HG02588 (cell line): ENCODE measurements around the gene IQSEC1.
A peak's percentile ranks its signal among the peaks of the same experiment; 100 is the strongest.

Experiments used
- ATAC-seq: cut with Tn5 transposase; IDR thresholded peaks from one replicate; pipeline ENCODE4 v1.9.1; 2021; ENCODE audit warnings: mild to moderate bottlenecking, moderate library complexity; ENCODE audit not compliant: unreplicated experiment

IQSEC1 gene

GRCh38 chr3:13087320-13087990 is 14.2 kb upstream of the IQSEC1 start:
- ATAC-seq = no peak

DNA sequence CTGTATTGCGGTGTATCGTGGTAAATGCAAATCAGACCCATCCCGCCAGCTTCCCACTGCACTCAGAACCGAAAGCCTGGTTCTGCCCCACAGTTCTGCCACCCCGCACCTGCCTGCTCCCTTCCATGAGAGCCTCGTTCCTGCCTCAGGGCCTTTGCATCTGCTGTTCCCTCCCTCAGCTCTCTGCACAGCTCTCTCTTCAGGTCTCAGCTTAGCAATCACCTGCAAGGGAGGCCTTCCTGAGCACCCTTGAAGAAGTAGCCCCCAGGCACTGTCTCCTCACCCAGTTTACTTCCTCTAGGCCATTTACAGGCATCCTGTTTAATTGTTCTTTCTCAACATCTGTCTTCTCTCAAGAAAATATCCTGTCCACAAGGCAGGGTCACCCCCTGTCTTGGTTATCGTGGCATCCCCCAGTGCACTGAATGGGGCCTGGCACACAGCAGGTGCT is 13.3 kb upstream of the IQSEC1 start:
- no peak for ATAC-seq

DNA sequence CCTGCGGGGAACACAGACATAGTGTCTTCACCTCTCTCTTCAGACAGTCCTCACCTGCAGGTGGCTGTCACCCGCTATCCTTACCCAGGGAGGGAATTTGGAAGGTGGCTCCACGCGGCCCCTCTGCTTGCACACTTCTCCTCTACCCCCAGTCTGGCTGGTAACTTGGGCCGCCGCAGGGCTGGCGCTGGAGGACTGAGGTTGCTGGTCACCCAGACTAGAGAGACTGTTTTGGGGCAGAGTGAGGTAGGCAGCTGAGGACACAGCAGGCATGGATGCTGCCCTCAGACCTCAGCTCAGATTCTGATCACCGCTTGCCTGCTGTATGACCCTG is 12.6 kb upstream of the IQSEC1 start:
- ATAC-seq = no peak

- ATAC-seq = no peak
These were observed 12.0 kb upstream of the IQSEC1 start for GRCh38 chr3:13085081-13085845.

- no peak for ATAC-seq
These were observed 10.7 kb upstream of the IQSEC1 start for GRCh38 chr3:13083898-13084297.

DNA sequence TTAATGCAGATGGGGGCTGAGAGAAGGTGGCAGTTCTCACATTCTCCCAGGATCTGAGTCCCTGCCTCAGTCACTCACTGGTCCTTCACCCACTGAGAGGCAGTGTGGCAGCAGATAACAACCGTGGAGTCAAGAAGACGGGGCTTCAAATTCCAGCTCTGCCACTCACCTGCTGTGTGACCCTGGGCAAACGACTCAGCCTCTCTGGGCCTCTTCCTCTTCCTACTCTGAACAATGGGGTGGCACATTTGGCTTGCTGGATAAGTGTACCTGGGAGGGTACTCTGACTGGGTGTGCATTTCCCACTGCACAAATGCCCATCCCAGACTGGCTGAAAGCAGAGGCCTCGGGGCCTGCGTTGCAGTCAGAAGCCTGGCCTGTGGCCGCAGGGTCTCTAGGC is 10.0 kb upstream of the IQSEC1 start:
- ATAC-seq = no peak

DNA sequence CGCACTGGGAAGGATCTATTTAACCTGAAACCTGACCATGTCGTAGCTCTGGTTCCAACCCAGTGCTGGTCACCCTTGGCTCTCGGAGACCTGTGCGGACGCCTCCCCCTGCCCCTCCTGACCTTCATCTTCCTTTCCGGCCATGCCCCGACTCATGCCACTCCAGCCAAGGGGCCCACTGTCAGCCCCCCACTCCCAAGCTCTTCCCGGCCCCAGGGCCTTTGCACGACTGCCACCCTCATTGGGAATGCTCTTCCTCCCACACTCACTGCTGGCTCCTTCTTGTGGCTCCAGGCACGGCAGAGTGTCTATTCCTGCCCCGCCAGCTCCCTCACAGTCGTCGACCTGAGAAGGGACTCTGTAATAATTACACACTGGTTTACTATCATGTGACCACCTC is 9.4 kb upstream of the IQSEC1 start:
- ATAC-seq = no peak

- ATAC-seq = no peak
These were observed 8.6 kb upstream of the IQSEC1 start for GRCh38 chr3:13081603-13082360.

- no peak for ATAC-seq
These were observed 7.4 kb upstream of the IQSEC1 start for GRCh38 chr3:13080591-13080990.

GRCh38 chr3:13080026-13080425 is 6.8 kb upstream of the IQSEC1 start:
- ATAC-seq = no peak

DNA sequence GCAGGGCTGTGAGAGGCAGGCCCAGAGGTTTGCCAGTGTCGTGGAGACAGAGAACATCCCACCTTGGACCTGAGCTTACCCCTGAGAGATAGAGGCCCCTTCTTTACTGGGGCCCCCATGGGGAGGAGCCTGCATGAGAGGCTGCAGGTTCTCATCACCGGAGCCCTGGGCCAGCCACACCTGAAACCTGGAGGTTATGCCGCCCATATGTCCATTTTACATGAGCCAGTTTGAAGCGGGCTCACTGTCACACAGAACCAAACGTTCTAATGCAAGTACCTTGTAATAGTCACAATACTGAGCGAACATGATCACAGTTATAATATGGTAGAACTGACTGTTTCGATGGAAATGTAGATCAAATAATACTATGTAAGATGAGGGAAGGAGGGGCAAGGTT is 6.3 kb upstream of the IQSEC1 start:
- ATAC-seq = no peak

- no peak for ATAC-seq
These were observed 5.8 kb upstream of the IQSEC1 start for GRCh38 chr3:13079051-13079450.

- ATAC-seq = no peak
These were observed 5.1 kb upstream of the IQSEC1 start for GRCh38 chr3:13078163-13078905.

DNA sequence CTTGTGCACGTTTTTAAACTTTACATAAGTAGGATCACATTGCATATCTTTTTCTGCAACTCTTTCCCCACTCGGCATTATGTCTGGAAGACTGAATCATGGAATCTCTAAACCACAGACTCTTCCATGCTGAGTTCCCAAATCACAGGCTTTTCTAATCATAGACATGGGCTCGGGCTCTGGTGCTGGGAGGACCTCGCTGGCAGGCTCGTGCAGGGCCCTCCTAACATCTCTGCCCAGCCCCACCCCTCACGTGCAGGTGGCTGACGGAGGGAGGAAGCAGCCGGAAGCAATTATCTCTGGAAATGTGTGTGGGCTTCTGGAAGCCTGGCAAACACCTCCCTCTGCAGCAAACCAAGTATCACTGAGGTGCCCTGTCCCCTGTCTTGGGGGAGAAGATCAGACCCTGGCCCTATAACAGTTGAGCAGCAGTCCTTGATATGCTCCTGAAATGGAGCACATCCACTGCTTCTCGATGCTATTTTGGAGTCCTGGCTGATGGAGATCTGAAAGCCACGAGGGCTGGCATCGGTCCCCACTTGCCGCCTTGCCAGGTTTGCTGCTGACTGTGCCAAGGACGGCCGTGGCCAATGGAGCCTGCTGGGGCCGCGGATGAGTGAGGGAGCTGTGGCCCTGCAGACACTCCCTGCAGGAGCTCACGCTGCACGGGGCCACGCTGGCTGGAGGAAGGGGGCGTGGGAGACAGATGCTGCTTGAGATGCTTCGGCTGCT is 4.4 kb upstream of the IQSEC1 start:
- ATAC-seq = no peak

- ATAC-seq = no peak
These were observed 2.9 kb upstream of the IQSEC1 start for GRCh38 chr3:13075986-13076654.

DNA sequence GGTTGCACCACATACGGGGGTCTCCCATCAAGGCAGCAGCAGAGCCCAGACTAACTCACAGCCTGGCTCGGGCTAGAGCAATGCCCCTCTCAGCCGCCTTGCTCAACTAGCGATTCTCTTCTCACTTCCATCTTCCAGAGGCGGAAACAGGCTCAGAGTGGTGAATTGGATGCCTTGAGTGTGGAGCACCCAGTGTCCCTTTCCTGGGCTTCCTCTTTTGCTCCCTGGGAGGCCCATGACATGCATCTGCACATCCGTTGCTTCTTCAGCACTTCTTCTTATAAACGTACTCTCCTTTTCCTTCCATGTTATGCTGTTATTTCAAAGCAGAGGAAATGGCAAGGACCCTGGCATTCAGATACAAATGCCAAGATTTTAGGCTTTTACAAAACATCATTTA is 2.1 kb upstream of the IQSEC1 start:
- ATAC-seq = no peak

GRCh38 chr3:13074006-13074375 is 762 bp upstream of the IQSEC1 start:
- ATAC-seq = no peak

DNA sequence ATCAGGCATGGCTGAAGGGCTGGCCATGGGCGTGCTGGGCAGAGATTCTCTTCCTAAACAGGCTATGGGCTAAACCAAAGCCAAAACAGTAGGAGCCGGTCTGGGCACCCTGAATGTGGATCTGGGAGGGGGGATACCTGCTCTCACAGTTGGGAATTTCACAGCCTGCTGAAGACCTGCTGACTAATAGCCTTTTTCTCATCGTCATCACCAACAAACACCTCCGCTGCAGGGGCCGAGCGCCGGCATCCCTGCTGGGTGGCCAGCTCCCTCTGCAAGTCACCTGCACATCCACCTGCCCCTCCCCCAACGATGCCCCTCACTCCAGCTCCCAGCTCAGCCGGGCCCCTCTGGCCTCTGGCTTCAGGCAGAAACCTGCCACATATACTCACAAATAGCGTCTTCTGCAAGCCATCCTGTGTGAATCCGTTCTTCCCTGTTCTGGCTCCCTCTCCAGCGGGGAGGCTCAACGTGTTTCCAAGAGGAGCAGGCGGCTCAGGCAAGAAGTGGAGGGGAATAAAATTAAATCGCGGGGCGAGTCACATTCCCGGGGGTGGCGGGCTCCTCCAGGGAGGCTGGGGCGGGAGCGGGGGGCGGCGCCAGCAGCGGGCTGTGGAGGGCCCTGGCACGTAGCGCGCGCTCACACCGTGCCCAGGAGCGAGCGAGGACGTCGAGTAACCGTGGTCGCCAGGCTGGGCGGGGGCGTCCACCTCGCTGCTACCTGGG is 466 bp downstream of the IQSEC1 start:
- ATAC-seq = peak; percentile 18

DNA sequence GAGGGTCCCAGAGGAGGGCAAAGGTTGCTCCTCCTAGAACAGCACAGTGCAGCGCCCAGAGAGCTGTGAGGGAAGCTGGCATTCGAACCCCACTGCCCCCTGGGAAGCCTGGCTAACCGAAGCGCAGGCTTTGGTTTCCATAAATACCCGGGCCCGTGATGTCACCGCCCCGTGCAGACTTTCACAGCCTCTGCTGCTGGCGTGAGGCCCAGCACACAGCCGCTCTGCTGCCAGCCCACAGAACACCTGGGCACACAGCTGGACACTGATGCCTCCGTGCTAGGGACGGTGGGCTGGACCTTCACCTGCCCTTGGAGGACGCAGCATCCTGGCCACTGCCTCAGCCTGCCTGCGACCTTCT is 1.0 kb downstream of the IQSEC1 start:
- ATAC-seq = peak; percentile 66

- no peak for ATAC-seq
These were observed 1.5 kb downstream of the IQSEC1 start for GRCh38 chr3:13071695-13072094.
